GM23248 (cell line): Measurements from ENCODE around the gene TUBA1C.

Source experiments
- EZH2 ChIP-seq: fragments of 200-600 bp; sonication (generic); IDR thresholded peaks from 2 replicates; pipeline ENCODE4 v1.6.1; 2018; ENCODE audit warnings: antibody characterized with exemption, mild to moderate bottlenecking; ENCODE audit not compliant: insufficient read depth, poor library complexity, severe bottlenecking
- EZH2phosphoT487 ChIP-seq: fragments of 200-600 bp; sonication (generic); IDR thresholded peaks from 2 replicates; pipeline ENCODE4 v1.6.1; 2018; ENCODE audit warnings: antibody characterized with exemption, moderate library complexity, mild to moderate bottlenecking, low read depth; ENCODE audit not compliant: insufficient read depth

- TF ChIP-seq EZH2 = no peak
- TF ChIP-seq EZH2phosphoT487 = no peak
Observed at GRCh38 chr12:49276304-49277290, 11.7 kb downstream of the TUBA1C start.
